Coronary artery (tissue), 2 donors: ENCODE results near the gene WASF1.
A peak's percentile ranks its signal among the peaks of the same experiment; 100 is the strongest.

Experiments
- DNase-seq: peaks from one replicate; pipeline ENCODE4 v3.0.0-alpha.2; 2017; ENCODE audit warnings: low spot score
- H3K27ac ChIP-seq, 2 donors: fragments of 200-600 bp; sonication (generic); one replicate each; pipeline ENCODE4 v1.5.1; 2016 to 2019
- H3K4me3 ChIP-seq: fragments of 200-600 bp; sonication (generic); 2 replicates; pipeline ENCODE4 v1.5.1; 2016; ENCODE audit warnings: mild to moderate bottlenecking, moderate library complexity
- TF ChIP-seq, protein P1 (sequence below): fragments of 200-600 bp; sonication (generic); IDR thresholded peaks from one replicate; pipeline ENCODE4 v1.5.1; 2019; ENCODE audit warnings: antibody characterized with exemption

WASF1 gene

DNA sequence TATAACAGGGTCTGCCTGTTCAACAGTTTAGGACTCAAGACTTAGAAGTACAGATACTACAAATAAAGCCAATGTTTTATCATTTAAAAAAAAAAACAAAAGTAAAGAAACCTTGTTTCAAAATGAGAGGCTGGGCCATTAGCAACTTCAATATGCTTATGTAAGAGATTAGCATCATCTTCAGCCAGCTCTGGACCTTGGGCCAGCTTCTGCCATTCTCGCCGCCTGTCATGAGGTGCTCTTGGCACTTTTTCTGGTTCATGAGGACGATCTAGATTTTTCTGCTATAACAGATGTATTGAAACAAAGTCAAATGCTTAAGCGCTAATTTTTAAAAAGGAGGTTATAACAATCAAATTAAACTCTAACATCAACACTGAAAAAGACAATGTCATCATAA lies 74.2 kb downstream of the WASF1 start:
- H3K27ac ChIP-seq, result no peak overlapping the region
- TF ChIP-seq, protein P1, sequence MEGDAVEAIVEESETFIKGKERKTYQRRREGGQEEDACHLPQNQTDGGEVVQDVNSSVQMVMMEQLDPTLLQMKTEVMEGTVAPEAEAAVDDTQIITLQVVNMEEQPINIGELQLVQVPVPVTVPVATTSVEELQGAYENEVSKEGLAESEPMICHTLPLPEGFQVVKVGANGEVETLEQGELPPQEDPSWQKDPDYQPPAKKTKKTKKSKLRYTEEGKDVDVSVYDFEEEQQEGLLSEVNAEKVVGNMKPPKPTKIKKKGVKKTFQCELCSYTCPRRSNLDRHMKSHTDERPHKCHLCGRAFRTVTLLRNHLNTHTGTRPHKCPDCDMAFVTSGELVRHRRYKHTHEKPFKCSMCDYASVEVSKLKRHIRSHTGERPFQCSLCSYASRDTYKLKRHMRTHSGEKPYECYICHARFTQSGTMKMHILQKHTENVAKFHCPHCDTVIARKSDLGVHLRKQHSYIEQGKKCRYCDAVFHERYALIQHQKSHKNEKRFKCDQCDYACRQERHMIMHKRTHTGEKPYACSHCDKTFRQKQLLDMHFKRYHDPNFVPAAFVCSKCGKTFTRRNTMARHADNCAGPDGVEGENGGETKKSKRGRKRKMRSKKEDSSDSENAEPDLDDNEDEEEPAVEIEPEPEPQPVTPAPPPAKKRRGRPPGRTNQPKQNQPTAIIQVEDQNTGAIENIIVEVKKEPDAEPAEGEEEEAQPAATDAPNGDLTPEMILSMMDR, result no peak
- no peak overlapping the region for H3K4me3 ChIP-seq
- no peak for DNase-seq

DNA sequence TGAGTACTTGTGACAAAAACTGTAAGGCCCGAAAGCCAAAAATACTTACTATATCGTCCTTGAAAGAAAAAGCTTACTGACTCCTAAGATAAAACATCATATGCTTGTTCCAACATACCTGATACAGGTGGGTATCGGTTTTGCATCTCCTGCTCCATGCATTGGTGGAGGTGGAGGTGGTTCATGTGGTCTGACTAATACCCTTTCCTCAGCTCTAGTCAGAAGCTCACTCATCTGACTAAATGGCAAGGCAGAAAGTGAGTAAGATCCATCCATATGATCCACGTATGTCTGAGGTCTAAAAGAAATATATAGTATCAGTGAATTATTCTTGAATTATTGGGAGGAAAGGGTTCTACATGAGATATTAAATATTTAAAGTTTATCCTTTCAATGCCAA lies 76.2 kb downstream of the WASF1 start:
- DNase-seq, result no peak
- no peak overlapping the region for H3K27ac ChIP-seq
- TF ChIP-seq, protein P1, result no peak

DNA sequence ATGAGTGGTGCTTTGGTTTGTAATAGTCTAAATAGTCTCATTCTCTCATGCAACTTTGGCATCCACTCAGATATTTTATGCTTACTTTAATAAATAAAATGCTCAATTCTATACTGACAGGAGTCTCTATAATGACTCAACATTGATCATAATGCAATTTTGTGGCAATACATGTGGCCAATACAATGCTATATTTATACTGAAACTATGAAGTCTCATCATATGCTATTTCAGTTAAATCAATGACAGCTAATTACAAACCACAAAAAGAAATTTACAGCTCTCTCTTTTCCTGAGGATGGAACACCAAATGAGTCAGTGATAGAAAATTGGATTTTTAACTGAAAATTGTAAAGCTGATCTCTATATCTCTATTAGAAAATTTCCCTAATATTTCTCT lies 77.1 kb downstream of the WASF1 start:
- Histone ChIP-seq H3K27ac (no peak overlapping the region), H3K4me3 (no peak overlapping the region)
- TF ChIP-seq, protein P1, result no peak
- DNase-seq, result no peak

More for the DNA sequence above, 76.2 kb downstream of the WASF1 start:
- no peak overlapping the region for H3K4me3 ChIP-seq

DNA sequence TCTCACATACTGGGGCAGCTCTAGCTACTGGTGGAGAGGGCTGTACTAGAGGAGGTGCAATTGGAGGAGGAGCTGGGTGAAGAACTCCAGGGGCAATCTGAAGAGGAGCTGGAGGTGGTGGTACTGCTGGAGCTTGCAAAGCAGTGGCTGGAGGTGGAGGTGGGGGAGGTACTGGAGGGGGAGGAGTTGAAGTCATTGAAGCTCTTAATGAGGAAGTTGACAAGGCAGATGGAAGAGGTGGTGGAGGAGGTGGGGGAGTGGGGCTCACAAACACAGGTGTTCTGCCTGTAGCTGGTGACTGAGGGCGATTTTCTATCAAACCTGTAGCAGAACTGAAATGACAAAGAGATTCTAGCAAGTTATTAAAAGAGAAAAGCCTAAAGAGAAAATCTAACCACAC lies 77.6 kb downstream of the WASF1 start:
- Histone ChIP-seq H3K4me3 (no peak overlapping the region), H3K27ac (no peak overlapping the region)
- no peak for DNase-seq
- TF ChIP-seq, protein P1, result no peak

DNA sequence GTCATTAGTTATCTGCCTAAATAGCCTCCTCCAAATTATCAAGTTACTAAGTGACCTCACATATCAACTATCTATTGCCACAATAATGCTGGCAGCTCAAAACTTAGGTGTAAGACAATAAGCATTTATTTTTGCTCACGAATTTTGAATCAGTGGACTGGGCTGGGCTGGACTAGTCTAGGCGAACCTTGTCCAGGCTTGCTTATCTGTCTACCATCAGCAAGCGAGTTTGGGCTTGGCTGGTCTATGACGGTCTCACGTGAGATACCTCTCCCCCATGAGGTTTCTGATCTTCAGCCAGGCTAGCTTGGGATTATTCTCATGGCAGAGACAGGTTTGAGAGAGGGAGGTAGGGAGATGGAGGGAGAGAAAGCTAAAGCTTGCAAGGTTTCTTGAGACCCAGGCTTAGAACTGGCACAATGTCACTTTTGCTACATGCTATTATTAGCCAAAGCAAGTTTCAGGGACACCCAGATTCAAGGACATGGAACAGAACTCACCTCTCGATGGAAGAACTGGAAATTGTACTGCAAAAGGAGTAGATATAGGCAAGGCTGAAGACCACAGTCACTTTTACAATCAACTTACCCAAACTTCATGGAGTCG lies 80.9 kb downstream of the WASF1 start:
- no peak overlapping the region for H3K4me3 ChIP-seq
- no peak for DNase-seq
- H3K27ac ChIP-seq, result no peak overlapping the region
- TF ChIP-seq, protein P1, result no peak

DNA sequence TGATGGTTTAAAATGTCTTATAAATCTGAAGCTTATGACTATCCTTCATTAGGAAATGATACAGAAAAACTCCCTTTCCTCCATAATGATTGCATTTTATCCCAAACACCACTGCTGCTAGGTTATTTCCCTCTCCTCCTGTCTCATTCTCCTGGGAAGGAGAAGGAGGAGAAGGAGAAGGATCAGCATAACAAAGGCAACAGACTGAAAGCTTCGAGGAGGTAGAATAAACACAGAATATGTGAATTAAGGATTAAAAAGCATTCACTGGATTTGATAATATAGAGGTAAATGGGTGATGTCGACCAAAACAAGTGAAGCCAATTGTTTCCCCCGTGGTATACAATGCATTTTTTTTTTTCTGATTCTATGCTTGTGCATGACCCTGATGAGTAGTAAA lies 82.0 kb downstream of the WASF1 start:
- no peak for DNase-seq
- Histone ChIP-seq H3K4me3 (no peak overlapping the region), H3K27ac (peak overlapping the region in 1 of 2 donors; percentile 55)
- TF ChIP-seq, protein P1, result no peak

DNA sequence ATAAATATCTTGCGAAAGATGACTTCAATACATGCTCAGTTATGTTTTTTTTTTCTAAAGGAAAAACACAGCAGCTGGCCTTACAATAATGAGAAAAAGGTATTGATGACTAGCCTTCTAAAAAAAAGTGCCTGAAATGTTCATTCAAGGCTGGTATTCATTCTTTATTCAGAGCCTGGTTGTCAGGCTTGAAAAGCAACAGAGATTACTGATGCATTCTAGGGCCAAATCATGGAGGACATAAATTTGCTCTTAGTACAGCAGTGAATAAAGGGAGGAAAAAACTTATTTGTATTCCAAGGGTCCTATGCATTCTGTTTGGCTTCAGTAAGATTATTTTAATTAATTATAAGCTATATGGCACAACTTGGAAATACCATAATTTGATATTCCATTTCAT lies 83.5 kb downstream of the WASF1 start:
- TF ChIP-seq, protein P1, result no peak
- Histone ChIP-seq H3K4me3 (no peak overlapping the region), H3K27ac (peak overlapping the region; percentile 40 to 43)
- DNase-seq, result no peak
